Sigmoid colon (tissue), 4 donors: ENCODE results near the gene CHKA.

ENCODE experiments used
- EP300 ChIP-seq, 4 donors: sonication (generic); formaldehyde crosslinking; IDR thresholded peaks; one replicate each; pipeline ENCODE4 v1.6.1; 2017; ENCODE audit warnings: antibody characterized with exemption in 4 of 4
- POLR2A ChIP-seq, 2 donors: fragments of 450-650 bp; IDR thresholded peaks; one replicate each; pipeline ENCODE4 v1.6.1; 2016; ENCODE audit warnings: antibody characterized with exemption in 2 of 2, mild to moderate bottlenecking in 2 of 2, moderate library complexity in 2 of 2
- POLR2AphosphoS5 ChIP-seq, 4 donors: sonication (generic); formaldehyde crosslinking; IDR thresholded peaks; one replicate each; pipeline ENCODE4 v1.6.1; 2017; ENCODE audit warnings: antibody characterized with exemption in 4 of 4
- TF ChIP-seq, protein P1 (sequence below), 4 experiments: fragments of 450-650 bp in 3 of 4; fragments of 200-600 bp in 1 of 4; IDR thresholded peaks; one replicate each; pipeline ENCODE4 v1.5.1; 2016 to 2019; ENCODE audit warnings: antibody characterized with exemption in 4 of 4, mild to moderate bottlenecking in 3 of 4, moderate library complexity in 2 of 4

- TF ChIP-seq POLR2A (IDR thresholded peaks at IDR 0.05) (no peak), POLR2AphosphoS5 (IDR thresholded peaks at IDR 0.05) (no peak), EP300 (IDR thresholded peaks at IDR 0.05) (no peak)
- TF ChIP-seq, protein P1, sequence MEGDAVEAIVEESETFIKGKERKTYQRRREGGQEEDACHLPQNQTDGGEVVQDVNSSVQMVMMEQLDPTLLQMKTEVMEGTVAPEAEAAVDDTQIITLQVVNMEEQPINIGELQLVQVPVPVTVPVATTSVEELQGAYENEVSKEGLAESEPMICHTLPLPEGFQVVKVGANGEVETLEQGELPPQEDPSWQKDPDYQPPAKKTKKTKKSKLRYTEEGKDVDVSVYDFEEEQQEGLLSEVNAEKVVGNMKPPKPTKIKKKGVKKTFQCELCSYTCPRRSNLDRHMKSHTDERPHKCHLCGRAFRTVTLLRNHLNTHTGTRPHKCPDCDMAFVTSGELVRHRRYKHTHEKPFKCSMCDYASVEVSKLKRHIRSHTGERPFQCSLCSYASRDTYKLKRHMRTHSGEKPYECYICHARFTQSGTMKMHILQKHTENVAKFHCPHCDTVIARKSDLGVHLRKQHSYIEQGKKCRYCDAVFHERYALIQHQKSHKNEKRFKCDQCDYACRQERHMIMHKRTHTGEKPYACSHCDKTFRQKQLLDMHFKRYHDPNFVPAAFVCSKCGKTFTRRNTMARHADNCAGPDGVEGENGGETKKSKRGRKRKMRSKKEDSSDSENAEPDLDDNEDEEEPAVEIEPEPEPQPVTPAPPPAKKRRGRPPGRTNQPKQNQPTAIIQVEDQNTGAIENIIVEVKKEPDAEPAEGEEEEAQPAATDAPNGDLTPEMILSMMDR (IDR thresholded peaks at IDR 0.05), result no peak
These were observed 718 bp downstream of the CHKA start for GRCh38 chr11:68120273-68121066.
